HepG2 (cell line): ENCODE data around the gene UBR7. TPM values are rescaled to one million over a fixed set of nuclear protein-coding genes. Genes with fewer than 3 reads are reported as not detected.

ENCODE experiments used
- ARNTL ChIP-seq: sonication (generic); formaldehyde crosslinking; IDR thresholded peaks from 2 replicates; pipeline ENCODE4 v1.4.0; 2020; ENCODE audit warnings: mild to moderate bottlenecking, missing genetic modification reagents
- CBX1 ChIP-seq: IDR thresholded peaks from one replicate; pipeline ENCODE4 v1.6.1; 2016; ENCODE audit warnings: antibody characterized with exemption, low read depth
- CBX2 ChIP-seq, 2 experiments: fragments of 200-600 bp in 1 of 2; sonication (generic); formaldehyde crosslinking in 1 of 2; IDR thresholded peaks; 2 replicates each; pipeline versions ENCODE4 v1.7.0 to v1.8.1; 2018 to 2022; ENCODE audit warnings: low read depth in 2 of 2, low read length in 1 of 2, mild to moderate bottlenecking in 1 of 2, missing genetic modification reagents in 1 of 2
- DPF2 ChIP-seq: sonication (generic); formaldehyde crosslinking; IDR thresholded peaks from 2 replicates; pipeline ENCODE4 v1.4.0; 2020; ENCODE audit warnings: mild to moderate bottlenecking, low read depth, missing genetic modification reagents, borderline replicate concordance
- FOXJ3 ChIP-seq: sonication (generic); formaldehyde crosslinking; IDR thresholded peaks from 2 replicates; pipeline ENCODE4 v1.4.0; 2020; ENCODE audit warnings: missing genetic modification reagents, mild to moderate bottlenecking, borderline replicate concordance
- HOXA7 ChIP-seq: sonication (generic); formaldehyde crosslinking; IDR thresholded peaks from 2 replicates; pipeline ENCODE4 v1.8.1; 2022; ENCODE audit warnings: mild to moderate bottlenecking, missing genetic modification reagents, moderate library complexity
- JUND ChIP-seq: sonication (generic); formaldehyde crosslinking; IDR thresholded peaks from 2 replicates; pipeline ENCODE4 v1.8.0; 2022; ENCODE audit warnings: mild to moderate bottlenecking, missing genetic modification reagents
- NRL ChIP-seq: sonication (generic); formaldehyde crosslinking; IDR thresholded peaks from 2 replicates; pipeline ENCODE4 v1.5.0; 2020; ENCODE audit warnings: missing genetic modification reagents, mild to moderate bottlenecking, moderate library complexity, borderline replicate concordance
- POLR2A ChIP-seq, 2 experiments: IDR thresholded peaks; 2 replicates each; pipeline ENCODE4 v1.6.1; 2011; ENCODE audit warnings: low read depth in 2 of 2, low read length in 2 of 2, mild to moderate bottlenecking in 1 of 2, moderate library complexity in 1 of 2; ENCODE audit not compliant: insufficient read depth in 1 of 2
- RORA ChIP-seq: sonication (generic); formaldehyde crosslinking; IDR thresholded peaks from 2 replicates; pipeline ENCODE4 v1.5.0; 2020; ENCODE audit warnings: mild to moderate bottlenecking, missing genetic modification reagents, moderate library complexity
- SIN3A ChIP-seq: IDR thresholded peaks from 2 replicates; pipeline ENCODE4 v1.6.1; 2011; ENCODE audit warnings: low read depth, mild to moderate bottlenecking, control low read depth, low read length, borderline replicate concordance
- SMC3 ChIP-seq: IDR thresholded peaks from 2 replicates; pipeline ENCODE4 v1.6.1; 2011; ENCODE audit warnings: low read length, improper control_type of control experiment
- ZFP90 ChIP-seq: sonication (generic); formaldehyde crosslinking; IDR thresholded peaks from 2 replicates; pipeline ENCODE4 v1.8.0; 2022; ENCODE audit warnings: missing genetic modification reagents, mild to moderate bottlenecking, inconsistent platforms, borderline replicate concordance
- ZFYVE20 ChIP-seq: sonication (generic); formaldehyde crosslinking; IDR thresholded peaks from 2 replicates; pipeline ENCODE4 v1.8.0; 2023; ENCODE audit warnings: low read depth, mild to moderate bottlenecking, moderate library complexity, missing genetic modification reagents, borderline replicate concordance
- ZNF317 ChIP-seq: sonication (generic); formaldehyde crosslinking; IDR thresholded peaks from 2 replicates; pipeline ENCODE4 v1.5.0; 2020; ENCODE audit warnings: mild to moderate bottlenecking, missing genetic modification reagents
- ZNF343 ChIP-seq: sonication (generic); formaldehyde crosslinking; IDR thresholded peaks from 2 replicates; pipeline ENCODE4 v1.4.0; 2020; ENCODE audit warnings: mild to moderate bottlenecking, missing genetic modification reagents
- ZNF670 ChIP-seq: sonication (generic); formaldehyde crosslinking; IDR thresholded peaks from 2 replicates; pipeline ENCODE4 v1.8.0; 2022; ENCODE audit warnings: mild to moderate bottlenecking, missing genetic modification reagents, borderline replicate concordance
- polyA plus RNA-seq, 8 experiments: library from polyadenylated mRNA; depleted of rRNA in 3 of 8; stranded (reverse) in 7 of 8; unstranded in 1 of 8; fragments of >200 nt; fragmentation: Illumina TruSeq in 4 of 8; extraction: Trizol in 4 of 8; gene quantifications; 2 replicates each; pipeline versions ENCODE4 v1.2.1 to v1.2.3, GENCODE V29; 2011 to 2016; ENCODE audit warnings: low read depth in 4 of 8, missing spikeins in 1 of 8, mixed read lengths in 1 of 8; ENCODE audit not compliant: insufficient read depth in 1 of 8
- total RNA-seq, 5 experiments: library from RNA; depleted of rRNA; stranded (reverse); fragments of >200 nt; fragmentation: Illumina TruSeq; extraction: Trizol; gene quantifications; 2 replicates each; pipeline ENCODE4 v1.2.3, GENCODE V29; 2016; ENCODE audit warnings: low read depth in 1 of 5
- TF ChIP-seq, protein P1 (sequence below): sonication (generic); formaldehyde crosslinking; IDR thresholded peaks from 2 replicates; pipeline ENCODE4 v1.5.1; 2020; ENCODE audit warnings: missing genetic modification reagents, mild to moderate bottlenecking, borderline replicate concordance
- TF ChIP-seq, protein P2 (sequence below): IDR thresholded peaks from 2 replicates; pipeline ENCODE4 v1.6.1; 2016; ENCODE audit warnings: mild to moderate bottlenecking, missing biosample characterization, missing genetic modification reagents
- TF ChIP-seq, protein P3 (sequence below): sonication (generic); formaldehyde crosslinking; IDR thresholded peaks from 2 replicates; pipeline ENCODE4 v1.4.0; 2020; ENCODE audit warnings: missing genetic modification reagents
- TF ChIP-seq, protein P4 (sequence below): sonication (generic); formaldehyde crosslinking; IDR thresholded peaks from 2 replicates; pipeline ENCODE4 v1.8.1; 2022; ENCODE audit warnings: low read depth, mild to moderate bottlenecking, missing genetic modification reagents

UBR7 gene
- total and polyA plus RNA-seq, 2 of the 13 experiments (the other 11 are each of a cell fraction or from before 2014, with no cell fraction given): 11.0 to 19.7 TPM

DNA sequence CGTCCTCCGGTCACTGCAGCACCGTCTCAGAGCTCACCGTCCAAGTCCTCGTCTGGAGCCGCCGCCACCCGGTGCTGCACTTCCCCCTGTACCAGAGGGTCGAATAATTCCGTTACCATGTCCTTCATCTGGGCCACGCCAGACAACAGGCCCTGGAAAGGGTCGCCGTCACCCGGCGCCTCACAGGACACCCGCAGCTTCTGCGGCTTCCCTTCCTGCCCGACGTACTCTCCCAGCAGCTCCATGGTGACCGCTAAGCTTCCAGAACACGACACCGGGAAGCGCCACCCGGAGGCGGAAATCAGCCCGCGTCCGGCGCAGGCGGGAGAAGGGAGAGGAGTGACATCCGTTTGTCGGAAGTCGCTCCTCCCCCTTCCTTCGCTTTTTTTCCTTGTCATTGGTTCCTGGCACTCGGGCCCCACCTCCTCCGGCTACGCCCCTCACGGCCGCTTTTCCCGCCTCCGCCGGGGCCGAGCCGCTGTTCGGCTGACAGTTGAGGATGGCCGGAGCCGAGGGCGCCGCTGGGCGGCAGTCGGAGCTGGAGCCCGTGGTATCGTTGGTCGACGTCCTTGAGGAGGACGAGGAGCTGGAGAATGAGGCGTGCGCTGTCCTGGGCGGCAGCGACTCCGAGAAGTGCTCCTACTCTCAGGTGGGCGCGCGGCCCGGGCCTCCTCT is at the start of gene UBR7, which contains the start of gene GON7 (continued):
- 0 out of 2 replicates have a peak, but pooled peaks have one; percentile 4 for TF ChIP-seq JUND (CRISPR knock-in tag)
- TF ChIP-seq RORA (CRISPR knock-in tag): no peak
- peak; percentile 95 for TF ChIP-seq SIN3A
- TF ChIP-seq ZNF343: no peak
- TF ChIP-seq, protein P1, sequence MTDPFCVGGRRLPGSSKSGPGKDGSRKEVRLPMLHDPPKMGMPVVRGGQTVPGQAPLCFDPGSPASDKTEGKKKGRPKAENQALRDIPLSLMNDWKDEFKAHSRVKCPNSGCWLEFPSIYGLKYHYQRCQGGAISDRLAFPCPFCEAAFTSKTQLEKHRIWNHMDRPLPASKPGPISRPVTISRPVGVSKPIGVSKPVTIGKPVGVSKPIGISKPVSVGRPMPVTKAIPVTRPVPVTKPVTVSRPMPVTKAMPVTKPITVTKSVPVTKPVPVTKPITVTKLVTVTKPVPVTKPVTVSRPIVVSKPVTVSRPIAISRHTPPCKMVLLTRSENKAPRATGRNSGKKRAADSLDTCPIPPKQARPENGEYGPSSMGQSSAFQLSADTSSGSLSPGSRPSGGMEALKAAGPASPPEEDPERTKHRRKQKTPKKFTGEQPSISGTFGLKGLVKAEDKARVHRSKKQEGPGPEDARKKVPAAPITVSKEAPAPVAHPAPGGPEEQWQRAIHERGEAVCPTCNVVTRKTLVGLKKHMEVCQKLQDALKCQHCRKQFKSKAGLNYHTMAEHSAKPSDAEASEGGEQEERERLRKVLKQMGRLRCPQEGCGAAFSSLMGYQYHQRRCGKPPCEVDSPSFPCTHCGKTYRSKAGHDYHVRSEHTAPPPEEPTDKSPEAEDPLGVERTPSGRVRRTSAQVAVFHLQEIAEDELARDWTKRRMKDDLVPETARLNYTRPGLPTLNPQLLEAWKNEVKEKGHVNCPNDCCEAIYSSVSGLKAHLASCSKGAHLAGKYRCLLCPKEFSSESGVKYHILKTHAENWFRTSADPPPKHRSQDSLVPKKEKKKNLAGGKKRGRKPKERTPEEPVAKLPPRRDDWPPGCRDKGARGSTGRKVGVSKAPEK: no peak
- TF ChIP-seq ARNTL (CRISPR knock-in tag): peak; percentile 24
- no peak; the same call in none of the 2 replicates for TF ChIP-seq NRL (CRISPR knock-in tag)
- no peak for TF ChIP-seq DPF2 (CRISPR knock-in tag)
- TF ChIP-seq CBX1: no peak
- TF ChIP-seq ZFYVE20 (CRISPR knock-in tag): no peak
- TF ChIP-seq, protein P2, sequence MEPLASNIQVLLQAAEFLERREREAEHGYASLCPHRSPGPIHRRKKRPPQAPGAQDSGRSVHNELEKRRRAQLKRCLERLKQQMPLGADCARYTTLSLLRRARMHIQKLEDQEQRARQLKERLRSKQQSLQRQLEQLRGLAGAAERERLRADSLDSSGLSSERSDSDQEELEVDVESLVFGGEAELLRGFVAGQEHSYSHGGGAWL (CRISPR knock-in tag): peak; percentile 45; the same call in 1 of the 2 replicates
- TF ChIP-seq ZFP90 (CRISPR knock-in tag): peak; percentile 79; the same call in 1 of the 2 replicates
- peak; percentile 57 for TF ChIP-seq FOXJ3 (CRISPR knock-in tag)
- no peak for TF ChIP-seq CBX2 (IDR thresholded peaks at IDR 0.05; ENCODE audit: low read depth, low read length)
- TF ChIP-seq CBX2 (CRISPR knock-in tag; IDR thresholded peaks at IDR 0.05; ENCODE audit: low read depth): no peak
- TF ChIP-seq, protein P3, sequence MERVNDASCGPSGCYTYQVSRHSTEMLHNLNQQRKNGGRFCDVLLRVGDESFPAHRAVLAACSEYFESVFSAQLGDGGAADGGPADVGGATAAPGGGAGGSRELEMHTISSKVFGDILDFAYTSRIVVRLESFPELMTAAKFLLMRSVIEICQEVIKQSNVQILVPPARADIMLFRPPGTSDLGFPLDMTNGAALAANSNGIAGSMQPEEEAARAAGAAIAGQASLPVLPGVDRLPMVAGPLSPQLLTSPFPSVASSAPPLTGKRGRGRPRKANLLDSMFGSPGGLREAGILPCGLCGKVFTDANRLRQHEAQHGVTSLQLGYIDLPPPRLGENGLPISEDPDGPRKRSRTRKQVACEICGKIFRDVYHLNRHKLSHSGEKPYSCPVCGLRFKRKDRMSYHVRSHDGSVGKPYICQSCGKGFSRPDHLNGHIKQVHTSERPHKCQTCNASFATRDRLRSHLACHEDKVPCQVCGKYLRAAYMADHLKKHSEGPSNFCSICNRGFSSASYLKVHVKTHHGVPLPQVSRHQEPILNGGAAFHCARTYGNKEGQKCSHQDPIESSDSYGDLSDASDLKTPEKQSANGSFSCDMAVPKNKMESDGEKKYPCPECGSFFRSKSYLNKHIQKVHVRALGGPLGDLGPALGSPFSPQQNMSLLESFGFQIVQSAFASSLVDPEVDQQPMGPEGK (CRISPR knock-in tag): 0 out of 2 replicates have a peak, but pooled peaks have one; percentile 5
- peak; percentile 39; the same call in 1 of the 2 replicates for TF ChIP-seq ZNF317
- TF ChIP-seq, protein P4, sequence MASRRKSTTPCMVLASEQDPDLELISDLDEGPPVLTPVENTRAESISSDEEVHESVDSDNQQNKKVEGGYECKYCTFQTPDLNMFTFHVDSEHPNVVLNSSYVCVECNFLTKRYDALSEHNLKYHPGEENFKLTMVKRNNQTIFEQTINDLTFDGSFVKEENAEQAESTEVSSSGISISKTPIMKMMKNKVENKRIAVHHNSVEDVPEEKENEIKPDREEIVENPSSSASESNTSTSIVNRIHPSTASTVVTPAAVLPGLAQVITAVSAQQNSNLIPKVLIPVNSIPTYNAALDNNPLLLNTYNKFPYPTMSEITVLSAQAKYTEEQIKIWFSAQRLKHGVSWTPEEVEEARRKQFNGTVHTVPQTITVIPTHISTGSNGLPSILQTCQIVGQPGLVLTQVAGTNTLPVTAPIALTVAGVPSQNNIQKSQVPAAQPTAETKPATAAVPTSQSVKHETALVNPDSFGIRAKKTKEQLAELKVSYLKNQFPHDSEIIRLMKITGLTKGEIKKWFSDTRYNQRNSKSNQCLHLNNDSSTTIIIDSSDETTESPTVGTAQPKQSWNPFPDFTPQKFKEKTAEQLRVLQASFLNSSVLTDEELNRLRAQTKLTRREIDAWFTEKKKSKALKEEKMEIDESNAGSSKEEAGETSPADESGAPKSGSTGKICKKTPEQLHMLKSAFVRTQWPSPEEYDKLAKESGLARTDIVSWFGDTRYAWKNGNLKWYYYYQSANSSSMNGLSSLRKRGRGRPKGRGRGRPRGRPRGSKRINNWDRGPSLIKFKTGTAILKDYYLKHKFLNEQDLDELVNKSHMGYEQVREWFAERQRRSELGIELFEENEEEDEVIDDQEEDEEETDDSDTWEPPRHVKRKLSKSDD (CRISPR knock-in tag): 0 out of 2 replicates have a peak, but pooled peaks have one; percentile 53
- peak; percentile 76 to 82 for TF ChIP-seq POLR2A (IDR thresholded peaks at IDR 0.05; ENCODE audit: insufficient read depth in 1 of 2, low read depth in 2 of 2, low read length in 2 of 2)
- no peak for TF ChIP-seq HOXA7 (CRISPR knock-in tag)
- TF ChIP-seq SMC3: no peak; the same call in 1 of the 2 replicates
- TF ChIP-seq ZNF670: peak; percentile 78; the same call in 1 of the 2 replicates
